GM12878 (cell line): ENCODE results near the gene FUBP3. TPM values are rescaled to one million over a fixed set of nuclear protein-coding genes. Genes with fewer than 3 reads are reported as not detected.

Source experiments
- ATAC-seq: fragments of 200-7000 bp; cut with Tn5 transposase; 3 replicates; pipeline ENCODE4 v1.9.1; 2020; ENCODE audit warnings: mild to moderate bottlenecking, moderate library complexity
- BruUV-seq: library from RNA; stranded (reverse); fragments of 400-500 nt; replicated peaks from 2 replicates; lab custom pipeline; 2021; lab: Mats Ljungman, UMichigan
- CTCF ChIA-PET: fragments of 300-600 bp; sonication (Branson Sonifier 250); formaldehyde crosslinking; extraction: SDS; loops from one replicate; lab custom pipeline; 2021; ENCODE audit warnings: inconsistent platforms; lab: Yijun Ruan, JAX
- POLR2A ChIA-PET: fragments of 350-600 bp; formaldehyde crosslinking; extraction: SDS; loops from one replicate; lab custom pipeline; 2021; ENCODE audit warnings: inconsistent platforms; lab: Charles Lee
- RAD21 ChIA-PET: fragments of 300-600 bp; sonication (Branson Sonifier 250); formaldehyde crosslinking; loops from one replicate; lab custom pipeline; 2023; ENCODE audit warnings: antibody characterized with exemption; ENCODE audit not compliant: unreplicated experiment; lab: Charles Lee
- SMC1A ChIA-PET: fragments of 300-600 bp; sonication (Branson Sonifier 250); formaldehyde crosslinking; loops from one replicate; lab custom pipeline; 2023; ENCODE audit not compliant: unreplicated experiment, uncharacterized antibody; lab: Charles Lee
- DNase-seq: peaks from one replicate; pipeline ENCODE4 v3.0.0-alpha.2; 2011; ENCODE audit warnings: low read depth, low spot score
- FAIRE-seq: peaks from 3 replicates; lab custom pipeline; 2011; peaks lifted over from hg19 to GRCh38; lab: Jason Lieb, UNC
- H2AFZ ChIP-seq: 2 replicates; pipeline ENCODE4 v1.6.0; 2011; ENCODE audit warnings: low read depth, low read length, control low read depth; ENCODE audit not compliant: control insufficient read depth
- H3K27ac ChIP-seq: 2 replicates; pipeline ENCODE4 v1.5.1; 2011; ENCODE audit warnings: control low read depth; ENCODE audit not compliant: control insufficient read depth, insufficient read depth
- H3K27me3 ChIP-seq, 2 experiments: replicated peaks in 1 of 2; 2 replicates each; pipeline versions ENCODE4 v1.6.0 to v1.6.1; 2011; ENCODE audit warnings: low read length in 1 of 2; ENCODE audit not compliant: control insufficient read depth in 2 of 2, insufficient read depth in 2 of 2
- H3K36me3 ChIP-seq, 2 experiments: 2 replicates each; pipeline ENCODE4 v1.5.1; 2011; ENCODE audit warnings: low read length in 1 of 2; ENCODE audit not compliant: control insufficient read depth in 2 of 2, insufficient read depth in 2 of 2
- H3K4me1 ChIP-seq: 2 replicates; pipeline ENCODE4 v1.6.1; 2011; ENCODE audit warnings: mild to moderate bottlenecking, low read length, moderate library complexity, mixed read lengths; ENCODE audit not compliant: control insufficient read depth, insufficient read depth
- H3K4me2 ChIP-seq: 2 replicates; pipeline ENCODE4 v1.6.0; 2011; ENCODE audit warnings: control low read depth; ENCODE audit not compliant: control insufficient read depth, insufficient read depth
- H3K4me3 ChIP-seq: fragments of 200-600 bp; sonication (generic); 2 replicates; pipeline ENCODE4 v1.5.1; 2016
- H3K79me2 ChIP-seq: 2 replicates; pipeline ENCODE4 v1.6.0; 2011; ENCODE audit warnings: low read length; ENCODE audit not compliant: control insufficient read depth, insufficient read depth
- H3K9ac ChIP-seq: 2 replicates; pipeline ENCODE4 v1.8.0; 2011; ENCODE audit warnings: low read length, control low read depth, mixed read lengths; ENCODE audit not compliant: control insufficient read depth, insufficient read depth
- H3K9me3 ChIP-seq: replicated peaks from 3 replicates; pipeline ENCODE4 v1.5.1; 2011; ENCODE audit warnings: mild to moderate bottlenecking, low read length; ENCODE audit not compliant: control insufficient read depth, insufficient read depth
- H4K20me1 ChIP-seq: 2 replicates; pipeline ENCODE4 v1.6.0; 2011; ENCODE audit not compliant: control insufficient read depth, insufficient read depth
- BCLAF1 ChIP-seq: fragments of 450-650 bp; IDR thresholded peaks from 2 replicates; pipeline ENCODE4 v1.6.1; 2017; ENCODE audit warnings: antibody characterized with exemption, mild to moderate bottlenecking, moderate library complexity
- BMI1 ChIP-seq: fragments of 450-650 bp; IDR thresholded peaks from 2 replicates; pipeline ENCODE4 v1.6.1; 2016; ENCODE audit warnings: mild to moderate bottlenecking, moderate library complexity, borderline replicate concordance
- CEBPB ChIP-seq, 2 experiments: fragments of 150-350 bp in 1 of 2; IDR thresholded peaks; 2 replicates each; pipeline ENCODE4 v1.6.1; 2012 to 2014; ENCODE audit warnings: low read depth in 2 of 2, low read length in 2 of 2, borderline replicate concordance in 1 of 2, inconsistent platforms in 1 of 2
- CREM ChIP-seq: IDR thresholded peaks from 2 replicates; pipeline ENCODE4 v1.6.1; 2014; ENCODE audit warnings: antibody characterized with exemption, low read depth
- CUX1 ChIP-seq: IDR thresholded peaks from 2 replicates; pipeline ENCODE4 v1.6.1; 2012; ENCODE audit warnings: improper control_type of control experiment, low read depth, low read length; ENCODE audit not compliant: insufficient replicate concordance
- KAT2A ChIP-seq: conservative IDR thresholded peaks from 2 replicates; pipeline ENCODE4 v1.6.1; 2011; ENCODE audit warnings: low read depth, low read length; ENCODE audit not compliant: control insufficient read depth
- PML ChIP-seq: IDR thresholded peaks from 2 replicates; pipeline ENCODE4 v1.6.1; 2012; ENCODE audit warnings: low read length, inconsistent platforms
- RAD51 ChIP-seq: fragments of 450-650 bp; IDR thresholded peaks from 2 replicates; pipeline ENCODE4 v1.6.1; 2016; ENCODE audit warnings: moderate library complexity, mild to moderate bottlenecking, inconsistent platforms
- RFX5 ChIP-seq: IDR thresholded peaks from 2 replicates; pipeline ENCODE4 v1.6.1; 2011; ENCODE audit warnings: low read depth, low read length, improper control_type of control experiment
- SPI1 ChIP-seq: IDR thresholded peaks from 2 replicates; pipeline ENCODE4 v1.6.1; 2011; ENCODE audit warnings: low read depth, mild to moderate bottlenecking, low read length, moderate library complexity, borderline replicate concordance; ENCODE audit not compliant: insufficient read depth
- ZBTB40 ChIP-seq: fragments of 450-650 bp; IDR thresholded peaks from 2 replicates; pipeline ENCODE4 v1.6.1; 2016; ENCODE audit warnings: mild to moderate bottlenecking, moderate library complexity, borderline replicate concordance
- ZZZ3 ChIP-seq: IDR thresholded peaks from 2 replicates; pipeline ENCODE4 v1.6.1; 2011; ENCODE audit warnings: low read depth; ENCODE audit not compliant: control insufficient read depth, insufficient read length
- WGBS: methylation state at CpG from one replicate; pipeline ENCODE4 v1.1.6; 2016; ENCODE audit warnings: low lambda C conversion rate; ENCODE audit not compliant: insufficient replicate concordance, insufficient coverage; ENCODE audit errors: missing lambda C conversion rate; 5-methylcytosine and 5-hydroxymethylcytosine counted together
- in situ Hi-C: fragments of 300-500 bp; cut with MboI; formaldehyde crosslinking; loops from 9 replicates; pipeline ENCODE4 v1.14.3; 2018; ENCODE audit warnings: mixed read lengths
- intact Hi-C: fragments of 100-400 bp; cut with micrococcal nuclease; formaldehyde crosslinking; loops from one replicate; pipeline ENCODE4 v1.14.2; 2022; ENCODE audit not compliant: unreplicated experiment
- polyA plus RNA-seq, 11 experiments: library from polyadenylated mRNA; depleted of rRNA in 4 of 11; unstranded in 6 of 11; stranded (reverse) in 5 of 11; fragments of >200 nt; fragmentation: Nextera tagmentation in 4 of 11; fragmentation: Illumina TruSeq in 1 of 11; extraction: Ambion mirVana in 4 of 11; extraction: Trizol in 1 of 11; gene quantifications; 1 replicate in 1 of 11; 2 replicates in 10 of 11; pipeline versions ENCODE4 v1.2.1 to v1.2.3, GENCODE V29; 2011 to 2016; ENCODE audit warnings: inconsistent platforms in 2 of 11, missing spikeins in 2 of 11, low read depth in 1 of 11
- total RNA-seq, 4 experiments: library from RNA; depleted of rRNA in 3 of 4; stranded (reverse); fragments of >200 nt in 3 of 4; fragmentation: Illumina TruSeq in 1 of 4; extraction: Trizol in 1 of 4; gene quantifications; 2 replicates each; pipeline versions ENCODE4 v1.2.1 to v1.2.3, GENCODE V29; 2013 to 2021

Gene FUBP3
- total and polyA plus RNA-seq, 10 of the 15 experiments (the other 5 are each of a cell fraction or from before 2014, with no cell fraction given): 2.4 to 49.4 (median 37.2) TPM

- ChIA-PET POLR2A (no interaction called here), SMC1A (interaction anchor here (0.6 to 1.1 kb wide), 3 partner anchors 12 to 282 kb away, joined by 3 read pairs; no protein-coding TSS in a partner anchor), CTCF (no interaction called here), RAD21 (no interaction called here)
- no peak overlapping the region for H2AFZ ChIP-seq
- ATAC-seq (no peak), FAIRE-seq (no peak), DNase-seq (no peak)
- H3K4me3 ChIP-seq: no peak overlapping the region
- peaks cover 0 to 2% of the 10 kb centered on the region in 2 experiments; a peak in 1 of 4 replicates for H3K36me3 ChIP-seq
- H3K79me2 ChIP-seq: peaks cover 13% of the 10 kb centered on the region
- H3K27ac ChIP-seq: no peak overlapping the region
- in situ Hi-C loops: no loop called here
- WGBS: 97% methylated on average over 4 of the region's 4 CpGs
- no peak overlapping the region for H3K9ac ChIP-seq
- no peaks in the 10 kb centered on the region for H3K27me3 ChIP-seq
- no peaks in the 10 kb centered on the region for H4K20me1 ChIP-seq
- no peaks in the 10 kb centered on the region for H3K9me3 ChIP-seq
- H3K4me2 ChIP-seq: no peak overlapping the region
- no TSS peak for BruUV-seq
- no peaks in the 10 kb centered on the region for H3K4me1 ChIP-seq
- intact Hi-C loops: no loop called here
- TF ChIP-seq PML (no peak), BMI1 (no peak), RFX5 (no peak), SPI1 (no peak), CREM (no peak), RAD51 (no peak), KAT2A (no peak), ZZZ3 (no peak), CEBPB (IDR thresholded peaks at IDR 0.05; ENCODE audit: borderline replicate concordance in 1 of 2, low read depth in 2 of 2, low read length in 2 of 2) (no peak), CUX1 (no peak), ZBTB40 (no peak), BCLAF1 (no peak)
These were observed 9.0 kb downstream of the FUBP3 start for GRCh38 chr9:130588416-130588815.
